NB4 (cell line): ENCODE data around the gene NXPH1.

Source experiments
- POLR2A ChIP-seq: IDR thresholded peaks from 2 replicates; pipeline ENCODE4 v1.6.1; 2011; ENCODE audit warnings: mild to moderate bottlenecking; ENCODE audit not compliant: insufficient read length; ENCODE audit errors: extremely low read depth
- TF ChIP-seq, protein P1 (sequence below): IDR thresholded peaks from one replicate; pipeline ENCODE4 v1.5.1; 2012; ENCODE audit warnings: low read depth, low read length

DNA sequence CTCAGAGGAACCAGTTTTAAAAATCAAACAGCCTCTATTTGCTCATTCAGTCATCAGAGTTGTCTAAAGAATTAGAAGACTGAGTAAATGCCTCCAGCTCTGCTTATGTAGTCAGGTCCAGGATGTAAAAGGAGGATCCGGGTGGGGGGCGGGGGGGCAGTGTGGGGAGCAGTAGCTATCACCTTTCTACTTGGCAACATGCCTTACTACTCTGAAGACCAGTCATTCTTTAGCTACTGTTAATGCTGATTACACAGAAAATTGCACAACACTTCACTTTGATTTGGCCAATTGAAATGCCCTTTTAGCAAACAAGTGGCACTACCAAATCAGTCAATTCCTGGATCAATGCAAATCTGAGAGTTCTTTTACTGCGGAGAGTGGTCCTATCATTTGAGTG, 164.2 kb downstream of the NXPH1 start:
- TF ChIP-seq, protein P1, sequence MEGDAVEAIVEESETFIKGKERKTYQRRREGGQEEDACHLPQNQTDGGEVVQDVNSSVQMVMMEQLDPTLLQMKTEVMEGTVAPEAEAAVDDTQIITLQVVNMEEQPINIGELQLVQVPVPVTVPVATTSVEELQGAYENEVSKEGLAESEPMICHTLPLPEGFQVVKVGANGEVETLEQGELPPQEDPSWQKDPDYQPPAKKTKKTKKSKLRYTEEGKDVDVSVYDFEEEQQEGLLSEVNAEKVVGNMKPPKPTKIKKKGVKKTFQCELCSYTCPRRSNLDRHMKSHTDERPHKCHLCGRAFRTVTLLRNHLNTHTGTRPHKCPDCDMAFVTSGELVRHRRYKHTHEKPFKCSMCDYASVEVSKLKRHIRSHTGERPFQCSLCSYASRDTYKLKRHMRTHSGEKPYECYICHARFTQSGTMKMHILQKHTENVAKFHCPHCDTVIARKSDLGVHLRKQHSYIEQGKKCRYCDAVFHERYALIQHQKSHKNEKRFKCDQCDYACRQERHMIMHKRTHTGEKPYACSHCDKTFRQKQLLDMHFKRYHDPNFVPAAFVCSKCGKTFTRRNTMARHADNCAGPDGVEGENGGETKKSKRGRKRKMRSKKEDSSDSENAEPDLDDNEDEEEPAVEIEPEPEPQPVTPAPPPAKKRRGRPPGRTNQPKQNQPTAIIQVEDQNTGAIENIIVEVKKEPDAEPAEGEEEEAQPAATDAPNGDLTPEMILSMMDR = no peak
- no peak for TF ChIP-seq POLR2A
